DOHH2 (cell line): ENCODE data around the gene VKORC1L1.
"Not testable (repeated sequence)": the region's sequence is repeated elsewhere in the genome, so short reads cannot be mapped to it uniquely, and the experiment has no call there.

Source experiments
- CTCF ChIP-seq: fragments of 200-600 bp; sonication (generic); IDR thresholded peaks from one replicate; pipeline ENCODE4 v1.5.1; 2014; ENCODE audit warnings: antibody characterized with exemption, mild to moderate bottlenecking, low read depth, low read length; ENCODE audit not compliant: poor library complexity, severe bottlenecking
- EZH2phosphoT487 ChIP-seq: fragments of 200-600 bp; sonication (generic); IDR thresholded peaks from 2 replicates; pipeline ENCODE4 v1.6.1; 2017; ENCODE audit warnings: borderline replicate concordance, mild to moderate bottlenecking, antibody characterized with exemption, low read length, moderate library complexity, mixed read lengths

- not testable (repeated sequence) for TF ChIP-seq CTCF, EZH2phosphoT487
Observed at GRCh38 chr7:65885533-65885932, 12.7 kb downstream of the VKORC1L1 start.
